ENCODE data around the gene PLGRKT.
"Not testable (repeated sequence)": the region's sequence is repeated elsewhere in the genome, so short reads cannot be mapped to it uniquely, and the experiment has no call there.

Gene PLGRKT

DNA sequence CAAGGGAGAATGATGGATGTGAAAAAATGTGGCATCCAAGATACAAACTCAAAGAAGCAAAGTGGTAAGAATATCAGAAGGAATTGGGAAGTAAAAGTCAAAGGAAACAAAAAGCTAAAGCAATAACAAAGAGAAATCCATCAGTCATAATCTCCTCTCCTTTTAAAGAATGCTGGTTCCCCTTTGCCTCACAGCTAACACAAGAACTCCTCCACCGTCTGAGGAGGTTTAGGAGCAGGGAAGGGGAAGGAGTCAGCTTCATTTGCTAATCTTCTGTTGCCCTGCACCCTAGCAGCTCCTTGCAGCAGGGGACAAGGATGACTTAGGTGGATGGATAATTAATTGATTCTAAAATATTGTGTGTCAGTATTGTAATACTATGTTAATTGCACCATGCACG is 29.0 kb upstream of the PLGRKT start:
- Histone ChIP-seq H3K27ac (ENCODE audit: low read depth, low read length) (no peak overlapping the region), H3K79me2 (ENCODE audit: control insufficient read depth, low read length) (no peaks in the 10 kb centered on the region), H3K36me3 (ENCODE audit: control insufficient read depth, low read length) (no peaks in the 10 kb centered on the region), H3K4me2 (ENCODE audit: low read length) (no peak overlapping the region), H3K27me3 (ENCODE audit: control insufficient read depth, low read length) (no peaks in the 10 kb centered on the region), H3K9me3 (ENCODE audit: control insufficient read depth, insufficient read depth, low read length) (no peaks in the 10 kb centered on the region), H3K4me1 (ENCODE audit: control insufficient read depth, low read length) (peaks cover 4% of the 10 kb centered on the region; the same call in 1 of the 2 replicates), H3K4me3 (ENCODE audit: low read length) (no peak overlapping the region), H3F3A (ENCODE audit: control insufficient read depth, insufficient read depth) (no peaks in the 10 kb centered on the region), H3K9me2 (replicated peaks; ENCODE audit: control insufficient read depth, low read length) (no peaks in the 10 kb centered on the region), H4K20me1 (ENCODE audit: control insufficient read depth, insufficient read depth, low read depth, low read length) (no peaks in the 10 kb centered on the region)
- TF ChIP-seq, protein P1, sequence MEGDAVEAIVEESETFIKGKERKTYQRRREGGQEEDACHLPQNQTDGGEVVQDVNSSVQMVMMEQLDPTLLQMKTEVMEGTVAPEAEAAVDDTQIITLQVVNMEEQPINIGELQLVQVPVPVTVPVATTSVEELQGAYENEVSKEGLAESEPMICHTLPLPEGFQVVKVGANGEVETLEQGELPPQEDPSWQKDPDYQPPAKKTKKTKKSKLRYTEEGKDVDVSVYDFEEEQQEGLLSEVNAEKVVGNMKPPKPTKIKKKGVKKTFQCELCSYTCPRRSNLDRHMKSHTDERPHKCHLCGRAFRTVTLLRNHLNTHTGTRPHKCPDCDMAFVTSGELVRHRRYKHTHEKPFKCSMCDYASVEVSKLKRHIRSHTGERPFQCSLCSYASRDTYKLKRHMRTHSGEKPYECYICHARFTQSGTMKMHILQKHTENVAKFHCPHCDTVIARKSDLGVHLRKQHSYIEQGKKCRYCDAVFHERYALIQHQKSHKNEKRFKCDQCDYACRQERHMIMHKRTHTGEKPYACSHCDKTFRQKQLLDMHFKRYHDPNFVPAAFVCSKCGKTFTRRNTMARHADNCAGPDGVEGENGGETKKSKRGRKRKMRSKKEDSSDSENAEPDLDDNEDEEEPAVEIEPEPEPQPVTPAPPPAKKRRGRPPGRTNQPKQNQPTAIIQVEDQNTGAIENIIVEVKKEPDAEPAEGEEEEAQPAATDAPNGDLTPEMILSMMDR (IDR thresholded peaks at IDR 0.05; ENCODE audit: low read depth, low read length, poor library complexity, severe bottlenecking), result no peak
- no peak for TF ChIP-seq EZH2phosphoT487 (IDR thresholded peaks at IDR 0.05; ENCODE audit: borderline replicate concordance, low read length)

GRCh38 chr9:5466005-5466404 is 28.3 kb upstream of the PLGRKT start:
- Histone ChIP-seq H3K9me3 (ENCODE audit: control insufficient read depth, insufficient read depth, low read length) (no peaks in the 10 kb centered on the region), H3K36me3 (ENCODE audit: control insufficient read depth, low read length) (no peaks in the 10 kb centered on the region), H3K9me2 (replicated peaks; ENCODE audit: control insufficient read depth, low read length) (no peaks in the 10 kb centered on the region), H3K27me3 (ENCODE audit: control insufficient read depth, low read length) (no peaks in the 10 kb centered on the region), H3K4me3 (ENCODE audit: low read length) (no peak overlapping the region), H3F3A (ENCODE audit: control insufficient read depth, insufficient read depth) (no peaks in the 10 kb centered on the region), H4K20me1 (ENCODE audit: control insufficient read depth, insufficient read depth, low read depth, low read length) (no peaks in the 10 kb centered on the region), H3K4me1 (ENCODE audit: control insufficient read depth, low read length) (peaks cover 4% of the 10 kb centered on the region; the same call in 1 of the 2 replicates), H3K4me2 (ENCODE audit: low read length) (no peak overlapping the region), H3K27ac (ENCODE audit: low read depth, low read length) (no peak overlapping the region), H3K79me2 (ENCODE audit: control insufficient read depth, low read length) (no peaks in the 10 kb centered on the region)
- TF ChIP-seq, protein P1 (IDR thresholded peaks at IDR 0.05; ENCODE audit: low read depth, low read length, poor library complexity, severe bottlenecking), result no peak
- no peak for TF ChIP-seq EZH2phosphoT487 (IDR thresholded peaks at IDR 0.05; ENCODE audit: borderline replicate concordance, low read length)

- not testable (repeated sequence) for H3F3A ChIP-seq (ENCODE audit: control insufficient read depth, insufficient read depth); H3K36me3 ChIP-seq (ENCODE audit: control insufficient read depth, low read length); H4K20me1 ChIP-seq (ENCODE audit: control insufficient read depth, insufficient read depth, low read depth, low read length); H3K4me3 ChIP-seq (ENCODE audit: low read length); H3K9me2 ChIP-seq (replicated peaks; ENCODE audit: control insufficient read depth, low read length); H3K4me2 ChIP-seq (ENCODE audit: low read length); H3K27ac ChIP-seq (ENCODE audit: low read depth, low read length); H3K4me1 ChIP-seq (ENCODE audit: control insufficient read depth, low read length); H3K9me3 ChIP-seq (ENCODE audit: control insufficient read depth, insufficient read depth, low read length); H3K79me2 ChIP-seq (ENCODE audit: control insufficient read depth, low read length); H3K27me3 ChIP-seq (ENCODE audit: control insufficient read depth, low read length)
Observed at GRCh38 chr9:5464831-5465330, 27.2 kb upstream of the PLGRKT start.

DNA sequence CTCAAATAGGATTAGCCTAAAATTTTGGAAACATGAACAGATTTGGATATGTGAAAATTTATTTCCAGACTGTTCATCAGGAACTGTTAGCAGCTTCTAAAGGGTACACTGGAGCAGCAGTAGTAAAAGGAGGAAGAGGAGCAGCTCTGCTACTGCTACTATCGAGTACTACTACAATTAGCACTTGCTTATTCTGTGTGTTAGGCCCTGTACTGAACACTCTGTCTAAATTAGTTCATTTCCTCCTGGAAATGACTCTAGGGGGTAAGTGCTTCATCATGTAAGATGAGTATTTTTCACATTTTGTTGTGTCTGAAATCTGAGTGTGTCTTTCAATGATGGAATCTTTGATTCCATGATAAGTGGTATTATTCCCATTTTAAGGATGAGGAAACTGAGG is 22.4 kb upstream of the PLGRKT start:
- Histone ChIP-seq H3K4me1 (ENCODE audit: control insufficient read depth, low read length) (peaks cover 11% of the 10 kb centered on the region), H3K4me2 (ENCODE audit: low read length) (no peak overlapping the region), H4K20me1 (ENCODE audit: control insufficient read depth, insufficient read depth, low read depth, low read length) (no peaks in the 10 kb centered on the region), H3K36me3 (ENCODE audit: control insufficient read depth, low read length) (no peaks in the 10 kb centered on the region), H3K9me2 (replicated peaks; ENCODE audit: control insufficient read depth, low read length) (no peaks in the 10 kb centered on the region), H3K4me3 (ENCODE audit: low read length) (no peak overlapping the region), H3F3A (ENCODE audit: control insufficient read depth, insufficient read depth) (no peaks in the 10 kb centered on the region), H3K27me3 (ENCODE audit: control insufficient read depth, low read length) (no peaks in the 10 kb centered on the region), H3K79me2 (ENCODE audit: control insufficient read depth, low read length) (no peaks in the 10 kb centered on the region), H3K27ac (ENCODE audit: low read depth, low read length) (no peak overlapping the region), H3K9me3 (ENCODE audit: control insufficient read depth, insufficient read depth, low read length) (no peaks in the 10 kb centered on the region)
- TF ChIP-seq, protein P1 (IDR thresholded peaks at IDR 0.05; ENCODE audit: low read depth, low read length, poor library complexity, severe bottlenecking), result no peak
- TF ChIP-seq EZH2phosphoT487 (IDR thresholded peaks at IDR 0.05; ENCODE audit: borderline replicate concordance, low read length), result no peak

Data from DOHH2 (cell line).